ENCODE results near the gene GAPT.

Gene GAPT

DNA sequence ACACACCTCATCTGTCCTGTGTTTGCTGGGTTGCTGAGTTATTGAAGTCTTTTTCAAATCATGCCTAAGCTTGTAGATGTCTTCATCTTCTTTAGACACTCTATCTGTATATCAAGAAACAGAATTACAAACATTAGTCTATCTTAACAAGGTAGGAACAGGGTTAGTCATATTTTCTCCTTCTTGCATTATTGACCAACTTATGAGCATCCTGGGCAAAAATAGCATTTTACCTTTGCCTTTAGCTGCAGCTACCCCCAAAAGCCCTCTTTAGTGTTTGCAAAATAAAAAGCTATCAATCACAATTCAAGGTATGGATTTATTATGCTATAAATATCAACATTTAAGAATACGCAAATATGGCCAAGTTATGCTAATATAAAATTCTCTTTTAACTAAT lies 34.7 kb upstream of the GAPT start:
- no peak overlapping the region for H3K4me2 ChIP-seq (ENCODE audit: low read depth, low read length, poor library complexity, severe bottlenecking)
- no peaks in the 10 kb centered on the region for H3K9me2 ChIP-seq (replicated peaks; ENCODE audit: insufficient read depth, low read length)
- H4K20me1 ChIP-seq (ENCODE audit: low read depth, low read length), result no peaks in the 10 kb centered on the region
- no peak for TF ChIP-seq EZH2phosphoT487 (conservative IDR thresholded peaks at IDR 0.05; ENCODE audit: low read length)
- TF ChIP-seq, protein P1, sequence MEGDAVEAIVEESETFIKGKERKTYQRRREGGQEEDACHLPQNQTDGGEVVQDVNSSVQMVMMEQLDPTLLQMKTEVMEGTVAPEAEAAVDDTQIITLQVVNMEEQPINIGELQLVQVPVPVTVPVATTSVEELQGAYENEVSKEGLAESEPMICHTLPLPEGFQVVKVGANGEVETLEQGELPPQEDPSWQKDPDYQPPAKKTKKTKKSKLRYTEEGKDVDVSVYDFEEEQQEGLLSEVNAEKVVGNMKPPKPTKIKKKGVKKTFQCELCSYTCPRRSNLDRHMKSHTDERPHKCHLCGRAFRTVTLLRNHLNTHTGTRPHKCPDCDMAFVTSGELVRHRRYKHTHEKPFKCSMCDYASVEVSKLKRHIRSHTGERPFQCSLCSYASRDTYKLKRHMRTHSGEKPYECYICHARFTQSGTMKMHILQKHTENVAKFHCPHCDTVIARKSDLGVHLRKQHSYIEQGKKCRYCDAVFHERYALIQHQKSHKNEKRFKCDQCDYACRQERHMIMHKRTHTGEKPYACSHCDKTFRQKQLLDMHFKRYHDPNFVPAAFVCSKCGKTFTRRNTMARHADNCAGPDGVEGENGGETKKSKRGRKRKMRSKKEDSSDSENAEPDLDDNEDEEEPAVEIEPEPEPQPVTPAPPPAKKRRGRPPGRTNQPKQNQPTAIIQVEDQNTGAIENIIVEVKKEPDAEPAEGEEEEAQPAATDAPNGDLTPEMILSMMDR (IDR thresholded peaks at IDR 0.05; ENCODE audit: insufficient read depth, low read length, poor library complexity, severe bottlenecking), result no peak
- H2AFZ ChIP-seq (ENCODE audit: low read depth, low read length, severe bottlenecking), result no peak overlapping the region
- no peak overlapping the region for H3K4me3 ChIP-seq (ENCODE audit: insufficient read depth, low read length, poor library complexity, severe bottlenecking)
- H3K79me2 ChIP-seq (ENCODE audit: insufficient read depth, low read length), result no peaks in the 10 kb centered on the region
- no peak overlapping the region for H3K9ac ChIP-seq (ENCODE audit: low read length)
- no peaks in the 10 kb centered on the region for H3K9me3 ChIP-seq (ENCODE audit: insufficient read depth, low read length)
- H3F3A ChIP-seq (ENCODE audit: insufficient read depth), result no peaks in the 10 kb centered on the region
- H3K36me3 ChIP-seq (ENCODE audit: low read length), result no peaks in the 10 kb centered on the region
- H3K27ac ChIP-seq (ENCODE audit: low read depth, low read length), result no peak overlapping the region
- no peaks in the 10 kb centered on the region for H3K27me3 ChIP-seq (ENCODE audit: low read length)

DNA sequence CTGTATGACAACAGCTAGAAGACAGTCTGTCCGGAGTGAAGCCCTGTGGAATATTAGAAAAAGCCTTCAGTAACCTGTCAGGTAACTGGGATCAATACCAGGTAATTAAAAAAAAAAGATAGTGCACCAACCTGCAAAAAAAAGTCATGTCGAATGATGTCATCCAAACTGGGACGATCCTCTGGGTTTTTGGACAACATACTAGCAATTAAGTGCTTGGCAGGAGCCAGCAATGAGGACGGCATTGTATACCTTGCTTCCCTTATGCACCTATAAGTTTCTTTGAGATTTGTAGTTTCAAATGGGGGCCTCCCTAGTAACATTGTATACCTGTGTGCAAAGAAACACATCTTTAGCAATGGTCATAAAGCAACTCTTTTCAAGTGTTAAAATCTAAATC lies 34.2 kb upstream of the GAPT start:
- Histone ChIP-seq H4K20me1 (ENCODE audit: low read depth, low read length) (no peaks in the 10 kb centered on the region), H2AFZ (ENCODE audit: low read depth, low read length, severe bottlenecking) (no peak overlapping the region), H3K9me3 (ENCODE audit: insufficient read depth, low read length) (no peaks in the 10 kb centered on the region), H3K4me2 (ENCODE audit: low read depth, low read length, poor library complexity, severe bottlenecking) (no peak overlapping the region), H3F3A (ENCODE audit: insufficient read depth) (no peaks in the 10 kb centered on the region), H3K27me3 (ENCODE audit: low read length) (no peaks in the 10 kb centered on the region), H3K9ac (ENCODE audit: low read length) (no peak overlapping the region), H3K79me2 (ENCODE audit: insufficient read depth, low read length) (no peaks in the 10 kb centered on the region), H3K4me3 (ENCODE audit: insufficient read depth, low read length, poor library complexity, severe bottlenecking) (no peak overlapping the region), H3K36me3 (ENCODE audit: low read length) (no peaks in the 10 kb centered on the region), H3K9me2 (replicated peaks; ENCODE audit: insufficient read depth, low read length) (no peaks in the 10 kb centered on the region), H3K27ac (ENCODE audit: low read depth, low read length) (no peak overlapping the region)
- TF ChIP-seq EZH2phosphoT487 (conservative IDR thresholded peaks at IDR 0.05; ENCODE audit: low read length), result no peak
- TF ChIP-seq, protein P1 (IDR thresholded peaks at IDR 0.05; ENCODE audit: insufficient read depth, low read length, poor library complexity, severe bottlenecking), result no peak

DNA sequence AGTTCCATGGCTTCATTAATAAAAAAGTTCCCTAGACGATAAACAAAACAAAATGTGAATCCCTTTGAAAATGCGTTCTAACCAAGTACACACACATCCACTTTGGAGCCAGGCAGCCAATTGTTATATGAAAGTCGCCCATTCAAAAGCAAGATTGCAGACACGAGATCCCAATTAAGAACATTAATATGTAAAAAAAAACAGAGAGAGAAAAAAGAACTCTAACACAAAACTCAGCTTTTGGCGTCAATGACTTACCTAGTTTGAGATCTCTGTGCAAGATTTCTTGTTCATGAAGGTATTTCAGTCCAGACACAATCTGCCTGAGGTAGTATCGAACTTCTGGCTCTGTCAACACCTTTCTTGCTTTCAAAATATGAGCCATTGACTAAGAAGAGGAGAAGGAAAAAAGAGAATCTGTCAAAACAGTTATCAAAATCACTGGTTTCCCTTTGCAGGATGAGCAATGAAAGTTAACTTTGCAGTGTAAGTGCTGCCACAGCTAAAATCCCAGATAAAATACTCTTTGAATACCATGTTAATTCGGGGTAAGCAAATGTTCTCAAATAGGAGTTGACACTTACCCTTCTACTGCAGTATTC lies 33.0 kb upstream of the GAPT start:
- Histone ChIP-seq H3K27me3 (ENCODE audit: low read length) (no peaks in the 10 kb centered on the region), H3K9me2 (replicated peaks; ENCODE audit: insufficient read depth, low read length) (no peaks in the 10 kb centered on the region), H3F3A (ENCODE audit: insufficient read depth) (no peaks in the 10 kb centered on the region), H3K9ac (ENCODE audit: low read length) (no peak overlapping the region), H3K27ac (ENCODE audit: low read depth, low read length) (no peak overlapping the region), H3K36me3 (ENCODE audit: low read length) (no peaks in the 10 kb centered on the region), H4K20me1 (ENCODE audit: low read depth, low read length) (no peaks in the 10 kb centered on the region), H2AFZ (ENCODE audit: low read depth, low read length, severe bottlenecking) (no peak overlapping the region), H3K79me2 (ENCODE audit: insufficient read depth, low read length) (no peaks in the 10 kb centered on the region), H3K4me3 (ENCODE audit: insufficient read depth, low read length, poor library complexity, severe bottlenecking) (no peak overlapping the region), H3K4me2 (ENCODE audit: low read depth, low read length, poor library complexity, severe bottlenecking) (no peak overlapping the region), H3K9me3 (ENCODE audit: insufficient read depth, low read length) (no peaks in the 10 kb centered on the region)
- TF ChIP-seq EZH2phosphoT487 (conservative IDR thresholded peaks at IDR 0.05; ENCODE audit: low read length), result no peak
- TF ChIP-seq, protein P1 (IDR thresholded peaks at IDR 0.05; ENCODE audit: insufficient read depth, low read length, poor library complexity, severe bottlenecking), result no peak
